NAMALWA (cell line): ENCODE data around the gene MMP19.

Experiments used
- DNase-seq: peaks from one replicate; pipeline ENCODE4 v3.0.0-alpha.2; 2015; ENCODE audit warnings: low spot score

Gene MMP19

GRCh38 chr12:55814257-55814656, 28.5 kb downstream of the MMP19 start:
- no peak for DNase-seq

GRCh38 chr12:55812088-55812487, 30.6 kb downstream of the MMP19 start:
- no peak for DNase-seq

GRCh38 chr12:55809274-55809673, 33.5 kb downstream of the MMP19 start:
- no peak for DNase-seq

- no peak for DNase-seq
These were observed 35.8 kb downstream of the MMP19 start for GRCh38 chr12:55806982-55807381.

GRCh38 chr12:55797550-55797949, 45.2 kb downstream of the MMP19 start:
- no peak for DNase-seq

GRCh38 chr12:55797068-55797467, 45.7 kb downstream of the MMP19 start:
- peak; percentile 49 for DNase-seq

- no peak for DNase-seq
These were observed 46.8 kb downstream of the MMP19 start for GRCh38 chr12:55795950-55796349.

- no peak for DNase-seq
These were observed 52.8 kb downstream of the MMP19 start for GRCh38 chr12:55789893-55790292.

- no peak for DNase-seq
These were observed 53.6 kb downstream of the MMP19 start for GRCh38 chr12:55789171-55789570.

GRCh38 chr12:55788546-55788945, 54.2 kb downstream of the MMP19 start:
- no peak for DNase-seq
